T-helper 9 cell (primary cell): ENCODE results near the gene PLAC9.

Experiments used
- DNase-seq: peaks from one replicate; pipeline ENCODE4 v3.0.0-alpha.2; 2020

PLAC9 gene

GRCh38 chr10:80161321-80162083 is 29.0 kb downstream of the PLAC9 start:
- no peak for DNase-seq

- no peak for DNase-seq
These were observed 31.3 kb downstream of the PLAC9 start for GRCh38 chr10:80163741-80164341.

DNA sequence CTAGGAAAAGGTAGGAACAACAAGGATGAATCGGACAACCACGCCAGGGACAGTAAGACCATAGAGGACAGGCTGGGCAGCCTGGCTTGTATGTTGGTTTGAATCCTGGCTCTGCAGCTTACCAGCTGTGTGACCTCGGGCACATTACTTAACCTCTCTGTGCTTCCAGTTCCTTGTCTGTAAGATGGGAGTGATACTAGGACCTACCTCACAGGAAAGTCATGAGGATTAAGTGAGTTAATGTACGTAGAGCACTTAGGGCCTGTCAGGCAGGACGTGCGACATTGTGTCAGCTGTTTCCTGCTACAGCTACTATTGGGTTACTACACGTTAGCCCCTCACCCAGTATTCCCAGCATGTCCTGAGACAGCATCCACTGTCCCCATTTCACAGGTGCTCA is 32.1 kb downstream of the PLAC9 start:
- no peak for DNase-seq

GRCh38 chr10:80165173-80165572 is 32.6 kb downstream of the PLAC9 start:
- DNase-seq = no peak

GRCh38 chr10:80166581-80167470 is 34.3 kb downstream of the PLAC9 start:
- DNase-seq = no peak

- DNase-seq = no peak
These were observed 35.1 kb downstream of the PLAC9 start for GRCh38 chr10:80167471-80168161.

- DNase-seq = no peak
These were observed 35.6 kb downstream of the PLAC9 start for GRCh38 chr10:80168162-80168511.

- DNase-seq = peak; percentile 36
These were observed 36.3 kb downstream of the PLAC9 start for GRCh38 chr10:80168679-80169380.

- no peak for DNase-seq
These were observed 37.5 kb downstream of the PLAC9 start for GRCh38 chr10:80170026-80170425.

- DNase-seq = no peak
These were observed 38.1 kb downstream of the PLAC9 start for GRCh38 chr10:80170641-80171040.

GRCh38 chr10:80171248-80171660 is 38.7 kb downstream of the PLAC9 start:
- no peak for DNase-seq

DNA sequence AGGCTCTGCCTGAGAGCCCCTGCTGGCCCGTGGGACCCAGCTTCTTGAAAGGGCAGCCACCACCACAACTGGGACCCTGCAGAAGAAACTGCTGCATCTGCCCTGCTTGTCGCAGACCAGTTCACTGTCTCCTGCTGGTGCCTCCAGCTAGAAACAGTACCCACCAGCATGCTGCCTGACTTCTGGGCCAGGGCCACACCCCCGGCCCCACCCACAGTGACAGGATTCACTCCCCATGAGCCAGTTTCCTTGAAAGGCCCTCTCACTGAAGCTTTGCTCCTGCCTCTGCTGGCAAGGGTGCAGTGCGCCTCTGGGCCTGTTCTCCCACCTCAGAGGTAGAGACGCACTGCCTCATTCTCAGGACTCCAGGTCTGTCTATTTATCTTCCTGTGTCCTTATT is 40.4 kb downstream of the PLAC9 start:
- DNase-seq = no peak

GRCh38 chr10:80173466-80173865 is 40.9 kb downstream of the PLAC9 start:
- DNase-seq = no peak

- no peak for DNase-seq
These were observed 42.3 kb downstream of the PLAC9 start for GRCh38 chr10:80174641-80175395.

DNA sequence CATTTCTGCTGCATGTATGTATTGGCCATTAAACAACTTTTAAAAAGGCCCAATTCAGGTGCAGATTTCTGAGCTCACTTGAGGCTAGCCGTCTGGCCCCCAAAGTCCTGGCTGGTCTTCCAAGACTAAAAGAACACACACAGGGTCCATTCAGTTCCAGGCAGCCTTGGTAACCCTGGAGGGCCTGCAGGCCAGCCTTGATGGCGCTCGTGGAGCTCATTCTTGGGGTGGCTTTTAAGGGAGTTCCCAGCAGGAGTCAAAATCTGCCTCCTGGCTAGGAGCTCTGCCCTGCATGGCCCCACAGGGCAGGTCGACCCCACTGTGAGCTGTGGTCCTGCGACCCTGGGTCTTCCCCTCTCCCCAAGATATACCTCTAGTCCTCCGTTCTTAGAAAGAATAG is 44.0 kb downstream of the PLAC9 start:
- DNase-seq = no peak

DNA sequence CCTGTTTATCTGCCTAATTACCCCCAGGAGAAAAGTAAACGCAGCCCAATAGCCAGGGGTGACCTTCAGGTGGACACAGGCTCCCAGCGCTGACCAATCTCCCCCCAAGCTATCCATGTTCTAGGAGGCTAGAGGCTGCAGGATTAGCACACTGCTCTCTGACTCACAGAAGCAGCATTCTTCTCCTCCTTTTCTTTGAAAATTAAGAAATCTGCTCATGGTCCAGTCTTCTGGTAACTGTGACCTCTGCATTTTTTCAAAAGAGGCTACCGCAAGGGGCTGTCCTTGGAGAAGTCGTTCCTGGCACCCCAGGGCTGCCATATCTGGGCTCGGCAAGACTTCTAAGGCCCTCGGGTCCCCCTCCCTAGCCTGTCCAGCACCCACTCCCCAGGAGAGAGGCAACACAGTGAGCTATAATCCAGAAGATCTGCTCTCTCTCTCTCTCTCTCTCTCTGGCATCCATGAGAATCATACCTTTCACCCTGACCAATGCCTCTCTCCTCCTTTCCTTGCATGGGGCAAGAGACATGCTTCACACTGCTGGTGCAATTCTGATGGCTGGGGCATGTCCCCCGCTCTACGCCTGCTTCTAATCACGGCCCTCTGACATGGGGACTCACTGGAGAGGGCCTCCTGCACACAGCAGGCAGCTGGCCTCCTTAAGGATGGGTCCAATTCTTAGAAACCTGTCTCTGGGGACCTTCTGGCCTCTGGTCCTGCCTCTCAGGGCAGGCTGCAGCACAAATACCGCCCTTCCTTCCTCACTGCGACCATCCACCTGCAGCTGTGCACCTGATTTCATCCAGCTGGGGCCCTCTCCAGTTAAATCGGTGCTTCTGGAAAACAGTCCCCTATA is 45.5 kb downstream of the PLAC9 start:
- no peak for DNase-seq

DNA sequence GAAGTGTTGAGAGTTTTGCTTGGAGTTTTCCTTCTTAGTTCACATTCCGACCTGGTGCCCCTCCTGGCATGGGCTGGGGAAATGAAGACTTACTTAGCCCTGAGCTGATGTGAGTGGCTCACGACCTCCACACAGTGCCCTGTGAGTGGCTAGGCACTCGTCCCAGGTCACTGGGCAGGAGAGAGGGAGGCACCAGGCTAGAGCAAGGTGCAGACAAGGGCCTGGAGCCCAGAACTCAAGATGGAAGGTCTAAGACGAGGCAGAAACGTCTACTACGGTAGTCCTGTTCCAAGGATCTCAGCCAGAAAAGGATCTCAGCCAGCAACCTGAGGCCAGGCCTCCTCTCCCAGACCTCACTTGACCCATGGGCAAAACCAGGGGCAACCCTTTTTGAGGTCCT is 50.5 kb downstream of the PLAC9 start:
- no peak for DNase-seq

DNA sequence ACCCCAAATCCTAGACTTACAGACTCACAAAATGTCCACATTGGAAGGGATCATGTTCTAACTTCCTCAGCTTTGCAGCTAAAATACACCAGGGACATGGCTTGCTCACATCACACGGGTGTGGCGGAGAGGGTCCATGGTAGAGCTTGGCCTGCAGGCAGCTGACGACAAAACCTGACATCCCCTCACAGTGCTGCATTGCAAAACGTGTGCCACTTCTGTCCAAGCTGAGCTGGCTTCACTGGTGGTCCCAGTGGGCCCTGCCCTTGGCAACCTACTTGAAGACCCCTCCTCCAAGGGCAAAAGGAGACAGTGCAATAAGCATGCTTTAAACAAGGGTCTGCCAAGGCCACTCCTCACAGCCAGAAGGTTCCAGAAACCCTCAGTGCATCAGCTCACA is 50.9 kb downstream of the PLAC9 start:
- DNase-seq = no peak

DNA sequence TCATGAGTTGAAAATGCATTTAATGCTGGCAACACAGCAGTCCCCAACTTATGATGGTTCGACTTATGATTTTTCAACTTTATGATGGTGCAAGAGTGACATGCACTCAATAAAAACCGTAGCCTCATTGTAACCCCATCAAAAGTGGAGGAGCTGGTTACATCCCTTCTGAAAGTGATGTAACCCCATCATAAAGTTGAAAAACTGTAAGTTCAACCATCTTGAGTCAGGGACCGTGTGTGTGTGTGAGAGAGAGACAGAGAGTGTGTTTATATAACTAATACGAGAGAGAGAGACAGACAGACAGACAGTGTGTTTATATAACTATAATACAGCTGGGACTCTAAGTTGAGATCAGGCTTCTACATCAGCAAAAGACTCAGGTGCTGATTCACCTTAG is 51.8 kb downstream of the PLAC9 start:
- DNase-seq = no peak

- no peak for DNase-seq
These were observed 53.2 kb downstream of the PLAC9 start for GRCh38 chr10:80185578-80186299.
